Lower leg skin (tissue), 4 donors: Measurements from ENCODE around the gene MBOAT2. TPM values are rescaled to one million over a fixed set of nuclear protein-coding genes. Genes with fewer than 3 reads are reported as not detected.

Experiments
- DNase-seq, 2 donors: peaks; one replicate each; pipeline ENCODE4 v3.0.0-alpha.2; 2019; ENCODE audit warnings: low spot score in 2 of 2
- H3K4me3 ChIP-seq: fragments of 200-600 bp; sonication (generic); 2 replicates; pipeline ENCODE4 v1.5.1; 2017; ENCODE audit warnings: mild to moderate bottlenecking, low read depth; ENCODE audit not compliant: poor library complexity, severe bottlenecking
- POLR2A ChIP-seq, 2 donors: fragments of 450-650 bp; IDR thresholded peaks; one replicate each; pipeline ENCODE4 v1.6.1; 2016 to 2017; ENCODE audit warnings: antibody characterized with exemption in 2 of 2, mild to moderate bottlenecking in 1 of 2, moderate library complexity in 1 of 2
- WGBS, 2 donors: methylation state at CpG; one replicate each; pipeline ENCODE4 v1.1.5; 2018; 5-methylcytosine and 5-hydroxymethylcytosine counted together
- intact Hi-C: fragments of 100-400 bp; cut with DNase I; formaldehyde crosslinking; loops from one replicate; pipeline ENCODE4 v1.15.0; 2023; ENCODE audit warnings: low total_unique reads
- total RNA-seq, 4 donors: library from RNA; depleted of rRNA; stranded (reverse); fragments of >200 nt; gene quantifications; one replicate each; pipeline ENCODE4 v1.1.0, GENCODE V29; 2016
- TF ChIP-seq, protein P1 (sequence below), 3 donors: fragments of 450-650 bp; IDR thresholded peaks; one replicate each; pipeline ENCODE4 v1.5.1; 2016; ENCODE audit warnings: antibody characterized with exemption in 3 of 3, mild to moderate bottlenecking in 3 of 3, moderate library complexity in 2 of 3

The MBOAT2 gene
- total RNA-seq, 4 donors from 2014 or later: 47.2 to 92.3 (median 76.4) TPM

DNA sequence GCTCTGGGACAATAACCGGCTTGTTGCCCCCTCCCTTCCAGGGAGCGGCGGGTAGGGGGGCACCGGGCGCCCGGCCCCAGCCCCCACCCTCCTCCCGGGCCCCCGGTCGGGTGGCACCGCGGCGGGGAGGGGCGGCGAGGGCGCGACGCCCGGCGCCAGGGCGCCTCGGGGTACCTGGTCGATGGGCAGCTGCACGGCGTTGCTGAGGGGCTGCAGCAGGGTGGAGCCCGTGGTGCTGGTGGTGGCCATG, 193 bp downstream of the MBOAT2 start:
- TF ChIP-seq, protein P1, sequence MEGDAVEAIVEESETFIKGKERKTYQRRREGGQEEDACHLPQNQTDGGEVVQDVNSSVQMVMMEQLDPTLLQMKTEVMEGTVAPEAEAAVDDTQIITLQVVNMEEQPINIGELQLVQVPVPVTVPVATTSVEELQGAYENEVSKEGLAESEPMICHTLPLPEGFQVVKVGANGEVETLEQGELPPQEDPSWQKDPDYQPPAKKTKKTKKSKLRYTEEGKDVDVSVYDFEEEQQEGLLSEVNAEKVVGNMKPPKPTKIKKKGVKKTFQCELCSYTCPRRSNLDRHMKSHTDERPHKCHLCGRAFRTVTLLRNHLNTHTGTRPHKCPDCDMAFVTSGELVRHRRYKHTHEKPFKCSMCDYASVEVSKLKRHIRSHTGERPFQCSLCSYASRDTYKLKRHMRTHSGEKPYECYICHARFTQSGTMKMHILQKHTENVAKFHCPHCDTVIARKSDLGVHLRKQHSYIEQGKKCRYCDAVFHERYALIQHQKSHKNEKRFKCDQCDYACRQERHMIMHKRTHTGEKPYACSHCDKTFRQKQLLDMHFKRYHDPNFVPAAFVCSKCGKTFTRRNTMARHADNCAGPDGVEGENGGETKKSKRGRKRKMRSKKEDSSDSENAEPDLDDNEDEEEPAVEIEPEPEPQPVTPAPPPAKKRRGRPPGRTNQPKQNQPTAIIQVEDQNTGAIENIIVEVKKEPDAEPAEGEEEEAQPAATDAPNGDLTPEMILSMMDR (IDR thresholded peaks at IDR 0.05): no peak
- no peak for TF ChIP-seq POLR2A (IDR thresholded peaks at IDR 0.05)
- intact Hi-C loops: no loop called here
- no peak for DNase-seq
- 0% methylated on average over 12 to 18 of the region's 25 CpGs for WGBS, 2 donors
- peak overlapping the region; percentile 50 for H3K4me3 ChIP-seq

DNA sequence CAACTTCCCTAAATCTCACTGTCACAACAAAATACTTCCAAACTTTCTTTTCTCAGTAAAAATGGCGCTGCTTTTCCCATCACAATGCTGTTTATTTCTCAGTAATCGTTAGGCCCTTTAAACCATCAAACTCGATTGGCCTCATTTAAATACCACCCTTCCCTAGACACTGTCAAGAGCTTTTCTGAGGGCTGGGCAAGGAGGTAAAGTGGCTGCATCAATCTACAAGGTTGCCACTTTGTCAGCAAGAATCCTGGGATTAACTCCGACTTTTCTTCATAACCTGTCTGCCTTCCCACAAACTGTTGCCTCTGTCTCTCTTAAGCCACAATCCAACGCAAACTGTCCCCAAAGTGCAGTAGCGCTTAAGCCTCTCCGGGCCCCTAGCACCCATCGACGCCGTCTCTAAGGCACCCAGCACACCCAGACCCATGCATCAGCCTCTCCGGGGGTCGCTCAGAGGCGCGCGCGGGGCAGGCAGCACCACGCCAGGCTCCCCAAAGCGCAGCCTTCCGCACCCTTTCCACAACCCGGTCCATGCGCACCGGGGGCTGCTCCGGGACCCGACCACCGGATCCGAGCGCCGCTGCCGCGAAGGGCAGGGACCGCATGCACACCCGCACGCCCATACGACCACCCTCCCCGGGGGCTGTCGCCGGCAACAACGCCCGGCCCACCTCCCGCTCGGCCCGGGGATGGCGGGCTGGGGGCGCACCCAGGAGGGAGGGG, 683 bp downstream of the MBOAT2 start:
- DNase-seq: peak in 1 of 2 donors; percentile 85
- WGBS, 2 donors: 4 to 6% methylated on average over 18 to 33 of the region's 44 CpGs
- TF ChIP-seq, protein P1 (IDR thresholded peaks at IDR 0.05): no peak
- H3K4me3 ChIP-seq: peak overlapping the region; percentile 50
- intact Hi-C loops: no loop called here

DNA sequence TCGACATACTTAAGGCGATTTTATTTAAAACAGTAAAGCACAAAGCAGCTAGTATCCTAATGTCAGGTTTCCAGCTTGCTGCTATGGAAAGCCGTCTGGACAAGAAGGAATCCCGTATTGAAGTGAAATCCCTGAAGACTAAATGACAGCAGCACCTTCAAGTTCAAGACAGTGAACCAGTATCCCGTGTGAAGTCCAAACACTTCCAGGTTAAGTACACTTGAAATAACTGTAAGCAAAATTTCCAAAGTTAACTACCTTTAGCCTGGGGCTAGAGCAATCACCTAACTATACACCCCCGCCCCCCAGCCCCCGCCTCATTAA, 1.2 kb downstream of the MBOAT2 start:
- TF ChIP-seq, protein P1 (IDR thresholded peaks at IDR 0.05): no peak
- no peak for TF ChIP-seq POLR2A (IDR thresholded peaks at IDR 0.05)
- intact Hi-C loops: no loop called here
- DNase-seq: no peak
- no peak overlapping the region for H3K4me3 ChIP-seq
- WGBS, 2 donors: 64 to 69% methylated on average over 7 of the region's 7 CpGs

DNA sequence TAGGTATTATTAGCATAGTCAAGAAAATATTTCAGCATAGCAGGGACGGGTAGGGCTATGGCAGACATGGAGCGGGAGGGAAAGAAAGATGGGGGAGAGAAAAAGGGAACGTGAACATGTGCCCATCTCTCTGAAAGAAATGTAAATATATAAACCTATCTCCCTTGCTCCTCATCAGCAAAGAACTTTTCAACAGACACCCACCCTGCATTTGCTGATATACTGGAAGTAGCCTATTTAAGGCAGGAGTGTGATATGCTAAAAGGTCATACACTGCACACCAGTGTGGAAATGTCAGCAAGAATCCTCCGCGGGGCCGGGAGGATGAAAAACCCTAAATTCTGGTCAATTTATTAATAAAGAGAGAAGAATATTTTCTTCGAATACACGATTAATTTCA, 1.7 kb downstream of the MBOAT2 start:
- intact Hi-C loops: no loop called here
- 90% methylated on average over 8 of the region's 8 CpGs for WGBS, 2 donors
- DNase-seq: no peak
- TF ChIP-seq POLR2A (IDR thresholded peaks at IDR 0.05): no peak
- TF ChIP-seq, protein P1 (IDR thresholded peaks at IDR 0.05): no peak
- no peak overlapping the region for H3K4me3 ChIP-seq

DNA sequence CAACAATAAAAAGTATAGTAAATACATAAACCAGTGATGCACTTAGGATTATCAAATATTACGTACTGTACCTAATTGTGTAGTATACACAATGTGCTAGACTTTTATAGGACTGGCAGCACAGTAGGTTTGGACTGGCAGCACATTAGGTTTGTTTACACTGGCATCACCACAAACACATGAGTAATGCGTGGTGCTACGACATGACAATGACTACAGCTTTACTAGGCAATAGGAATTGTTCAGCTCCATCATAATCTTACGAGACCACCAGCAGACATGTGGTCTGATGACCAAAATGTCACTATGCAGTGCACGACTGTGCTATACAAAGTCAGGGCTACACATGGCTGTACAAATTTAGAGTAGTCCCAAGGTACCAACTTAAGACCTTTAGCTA, 2.3 kb downstream of the MBOAT2 start:
- DNase-seq: no peak
- TF ChIP-seq, protein P1 (IDR thresholded peaks at IDR 0.05): no peak
- no peak for TF ChIP-seq POLR2A (IDR thresholded peaks at IDR 0.05)
- WGBS, 2 donors: 72 to 74% methylated on average over 5 of the region's 5 CpGs
- intact Hi-C loops: no loop called here
- H3K4me3 ChIP-seq: no peak overlapping the region

DNA sequence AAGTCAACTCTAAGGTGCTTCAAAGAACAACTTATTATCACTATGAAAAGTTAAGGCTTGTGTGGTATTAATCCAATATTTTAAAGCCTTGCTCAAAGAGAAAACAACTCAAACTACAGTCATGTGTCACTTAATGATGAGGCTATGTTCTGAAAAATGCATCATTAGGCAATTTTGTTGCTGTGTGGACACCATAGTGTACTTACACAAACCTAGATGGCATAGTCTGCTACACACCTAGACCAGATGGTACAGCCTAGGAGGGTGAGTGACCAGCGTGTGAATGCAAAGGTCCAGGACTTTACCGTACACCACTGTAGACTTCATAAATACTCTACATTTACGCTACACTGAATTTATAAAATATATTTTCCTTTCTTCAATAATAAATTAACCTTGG, 3.0 kb downstream of the MBOAT2 start:
- 96 to 97% methylated on average over 3 of the region's 3 CpGs for WGBS, 2 donors
- no peak for DNase-seq
- H3K4me3 ChIP-seq: no peak overlapping the region
- TF ChIP-seq, protein P1 (IDR thresholded peaks at IDR 0.05): no peak
- no peak for TF ChIP-seq POLR2A (IDR thresholded peaks at IDR 0.05)
- intact Hi-C loops: no loop called here
